EH (cell line): ENCODE data around the gene LRP2.
"Not testable (repeated sequence)": the region's sequence is repeated elsewhere in the genome, so short reads cannot be mapped to it uniquely, and the experiment has no call there.

Source experiments
- DNase-seq: peaks from one replicate; pipeline ENCODE4 v3.0.0-alpha.2; 2015; ENCODE audit warnings: low read depth

Gene LRP2

DNA sequence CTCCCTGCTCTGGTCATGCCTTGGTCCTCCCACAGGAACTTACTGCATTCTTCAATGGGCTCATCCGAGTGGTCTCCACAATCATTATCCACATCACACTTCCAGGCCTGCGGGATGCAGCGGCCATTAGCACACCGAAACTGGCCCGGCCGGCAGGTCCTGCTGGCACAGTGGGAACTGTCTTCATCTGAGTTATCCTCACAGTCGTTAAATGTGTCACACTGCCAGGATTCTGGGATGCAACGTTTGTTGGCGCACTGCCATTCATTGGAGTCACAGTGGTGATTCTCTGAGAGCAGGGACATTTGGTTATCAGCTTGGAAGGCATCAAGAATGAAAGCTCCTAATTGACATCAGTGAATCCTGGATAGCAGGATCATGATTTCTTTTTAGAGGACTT lies 188.5 kb downstream of the LRP2 start:
- peak; percentile 3 for DNase-seq

DNA sequence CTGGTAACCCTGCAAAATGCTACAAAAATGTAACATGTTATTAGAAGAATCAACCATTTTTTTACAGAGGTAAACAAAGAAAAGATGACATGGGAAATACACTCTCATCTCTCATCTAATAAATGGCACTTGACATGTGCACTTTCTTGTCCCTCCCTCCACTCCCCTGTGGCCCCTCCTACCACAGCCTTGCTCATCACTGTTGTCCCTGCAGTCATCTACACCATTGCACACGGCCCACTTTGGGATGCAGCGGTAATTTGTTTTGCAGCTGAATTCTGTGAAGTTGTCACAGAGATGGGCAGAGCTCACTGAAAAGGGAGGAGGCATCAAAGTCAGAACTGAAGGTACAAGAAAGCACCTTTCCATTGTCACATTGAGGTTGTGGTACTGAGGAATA lies 189.4 kb downstream of the LRP2 start:
- no peak for DNase-seq

DNA sequence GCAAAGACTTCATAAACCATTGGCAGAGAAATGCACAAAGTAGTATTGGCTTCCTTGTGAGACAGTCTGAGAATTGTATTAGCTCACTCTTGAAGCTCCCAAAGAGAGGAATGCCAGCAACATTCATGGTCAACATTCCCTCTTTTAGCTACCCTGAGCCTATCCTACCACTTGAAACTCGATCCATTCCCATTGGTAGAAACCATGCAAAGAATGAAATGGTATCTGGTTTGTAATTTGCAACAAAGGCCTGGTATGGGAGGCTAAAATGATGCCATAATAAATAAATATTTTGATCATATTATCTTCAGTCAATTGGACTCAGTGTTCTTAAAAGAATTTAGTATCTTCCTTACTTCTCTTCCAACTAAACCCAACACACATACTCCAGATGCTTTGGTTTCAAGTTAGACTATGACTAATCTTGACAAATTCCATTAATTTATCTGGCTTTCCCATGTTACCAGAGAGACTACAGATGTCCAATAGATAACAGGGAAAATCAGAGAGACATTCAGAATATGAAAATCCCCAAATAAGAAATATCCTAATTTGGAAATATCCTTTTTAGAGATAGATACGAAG lies 190.1 kb downstream of the LRP2 start:
- DNase-seq, result peak; percentile 18

DNA sequence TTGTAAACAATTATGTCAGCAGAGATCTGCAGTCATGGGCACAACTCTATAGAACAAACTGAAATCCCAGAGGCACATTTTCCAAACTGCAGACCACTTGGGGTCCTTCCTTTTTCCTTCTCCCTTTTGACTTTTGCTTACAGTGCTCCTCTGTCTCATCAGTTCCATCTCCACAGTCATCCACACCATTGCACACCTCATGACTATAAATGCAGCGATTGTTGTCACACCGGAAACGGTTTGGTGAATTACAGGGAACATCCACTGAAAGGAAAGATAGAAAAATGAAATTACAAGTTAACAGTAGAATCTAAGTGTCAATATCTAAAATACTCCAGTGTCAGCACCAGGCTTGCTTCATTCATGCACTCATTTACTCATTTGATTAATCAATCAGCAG lies 196.5 kb downstream of the LRP2 start:
- no peak for DNase-seq

DNA sequence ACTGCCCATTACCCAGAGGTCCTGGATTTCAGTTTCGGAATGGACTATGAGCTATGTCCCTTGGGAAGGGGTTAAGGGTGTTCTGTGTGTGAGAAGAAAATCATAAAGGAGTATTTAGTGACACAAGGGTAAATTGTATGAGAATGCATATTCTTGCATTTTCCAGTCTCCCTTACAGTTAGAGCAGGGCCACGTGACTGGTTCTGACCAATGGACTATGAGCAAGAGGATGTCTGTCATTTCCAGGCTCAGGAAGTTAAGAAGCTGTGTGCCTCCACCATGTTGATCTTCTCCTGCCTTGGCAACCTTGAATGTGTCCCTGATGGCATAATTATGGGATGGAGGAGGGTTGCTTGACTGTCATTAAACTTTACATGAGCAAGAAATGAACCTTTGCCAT lies 198.0 kb downstream of the LRP2 start:
- no peak for DNase-seq

DNA sequence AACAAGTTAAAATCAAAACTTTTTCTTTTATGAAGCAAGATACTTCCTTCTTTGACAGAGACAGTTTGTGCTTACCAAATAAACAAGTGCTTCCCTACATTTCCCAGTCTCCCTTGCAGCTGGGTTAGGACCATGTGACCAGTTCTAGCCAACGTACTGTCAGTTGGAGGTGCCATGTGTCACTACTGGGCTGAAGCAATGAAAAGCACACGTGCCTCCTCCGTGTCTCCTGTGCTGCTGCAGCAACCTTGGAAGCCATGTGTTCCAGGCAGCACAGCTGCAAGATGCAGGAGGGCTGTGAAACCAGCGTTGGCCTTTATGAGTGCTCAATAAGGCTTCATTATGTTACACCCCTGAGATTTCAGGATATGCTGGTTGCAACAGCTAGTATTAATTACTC lies 199.7 kb downstream of the LRP2 start:
- no peak for DNase-seq

DNA sequence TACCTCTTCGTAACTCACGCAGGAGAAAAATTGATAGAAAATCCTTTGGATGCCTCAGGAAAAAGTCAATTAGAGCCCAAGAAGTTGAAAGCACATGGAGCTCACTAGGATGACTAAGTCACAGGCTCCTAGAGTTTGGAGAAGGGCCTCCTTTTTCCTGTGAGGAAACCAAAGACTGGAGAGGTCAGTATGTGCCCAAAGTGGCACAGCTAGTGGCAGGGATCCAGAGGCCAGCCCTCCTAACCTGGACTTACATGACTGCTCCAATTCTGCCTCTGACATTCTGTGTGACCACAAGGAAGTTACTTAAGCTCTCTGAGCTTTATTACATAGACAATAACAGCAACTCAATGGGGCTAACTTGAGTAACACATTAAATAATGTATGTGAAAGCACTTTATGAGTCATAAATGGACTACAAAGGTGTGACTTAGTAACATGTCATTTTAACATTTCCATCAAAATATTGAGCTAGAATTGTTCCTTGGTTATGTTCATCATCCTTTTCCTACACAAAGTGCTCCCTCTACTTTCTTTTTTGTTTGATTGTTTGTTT lies 201.3 kb downstream of the LRP2 start:
- no peak for DNase-seq

DNA sequence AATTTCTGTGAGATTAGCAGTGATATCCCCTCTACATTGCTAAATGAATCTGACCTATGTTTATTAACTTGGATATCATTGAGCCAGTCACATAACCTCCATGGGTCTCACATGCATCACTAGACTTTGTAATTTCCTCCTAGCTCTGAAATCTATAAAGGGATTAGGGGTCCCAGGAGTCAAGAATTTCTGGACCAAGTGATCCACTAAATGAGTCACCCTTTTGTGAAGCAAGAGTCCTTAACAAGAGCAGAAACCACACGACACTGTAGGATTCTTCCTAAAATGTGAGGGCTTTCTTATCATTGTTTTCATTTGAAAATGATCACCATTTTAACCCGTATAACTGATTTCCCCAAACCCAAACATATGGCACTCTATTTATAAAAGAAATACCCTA lies 202.6 kb downstream of the LRP2 start:
- DNase-seq, result no peak

DNA sequence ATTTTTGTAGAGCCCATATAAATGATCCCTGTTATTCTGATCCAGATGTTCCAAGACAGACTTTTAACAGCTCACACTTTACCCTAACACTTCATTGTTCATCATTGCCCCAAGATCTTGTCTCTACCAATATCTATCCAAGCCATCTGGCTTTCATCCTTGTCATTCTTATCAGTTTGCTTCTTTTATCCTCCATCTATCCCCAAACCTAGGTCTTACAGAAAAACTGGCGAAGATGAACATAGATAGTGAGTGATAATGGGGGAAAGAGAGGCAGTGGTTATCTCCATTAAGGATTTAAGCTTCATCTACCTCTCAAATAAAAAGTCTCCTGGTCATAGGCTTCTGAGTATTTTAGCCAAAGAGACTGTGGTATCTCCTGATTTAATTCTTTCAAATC lies 203.5 kb downstream of the LRP2 start:
- DNase-seq, result no peak

DNA sequence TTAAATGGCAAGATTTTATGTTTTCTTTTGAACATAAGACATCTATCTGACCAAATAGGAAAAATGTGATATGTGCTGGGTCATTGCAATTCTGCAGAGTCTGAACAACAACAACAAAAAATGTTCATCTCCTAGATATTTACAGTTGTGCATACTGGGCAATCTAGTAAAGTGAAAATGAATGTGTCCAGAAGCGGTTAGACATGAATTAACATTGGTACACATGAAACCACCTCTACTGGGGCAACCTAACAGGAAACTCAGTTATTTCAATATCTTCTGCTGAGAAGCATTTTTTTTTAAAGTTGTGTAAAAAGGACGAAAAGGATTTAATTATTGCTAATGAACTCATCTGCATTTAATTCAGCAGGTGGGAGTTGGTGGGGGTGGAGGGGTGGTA lies 216.1 kb downstream of the LRP2 start:
- DNase-seq, result no peak

DNA sequence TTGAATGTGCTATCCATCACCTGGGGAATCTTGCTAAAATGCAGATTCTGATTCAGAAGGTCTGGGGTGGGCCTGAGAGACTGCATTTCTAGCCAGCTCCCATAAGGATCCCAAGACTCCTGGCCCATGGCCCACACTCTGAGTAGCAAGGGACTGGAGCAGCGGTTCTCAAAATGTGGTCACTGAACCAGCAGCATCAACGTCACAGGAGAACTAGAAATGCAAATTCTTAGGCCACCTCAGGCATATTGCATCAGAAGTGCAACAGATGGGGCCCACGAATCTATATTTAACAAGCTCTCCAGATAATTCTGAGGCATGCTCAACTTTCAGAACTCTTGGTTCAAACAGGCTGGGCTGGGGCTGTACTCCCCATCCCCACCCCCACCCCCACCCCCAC lies 218.3 kb downstream of the LRP2 start:
- DNase-seq, result no peak

DNA sequence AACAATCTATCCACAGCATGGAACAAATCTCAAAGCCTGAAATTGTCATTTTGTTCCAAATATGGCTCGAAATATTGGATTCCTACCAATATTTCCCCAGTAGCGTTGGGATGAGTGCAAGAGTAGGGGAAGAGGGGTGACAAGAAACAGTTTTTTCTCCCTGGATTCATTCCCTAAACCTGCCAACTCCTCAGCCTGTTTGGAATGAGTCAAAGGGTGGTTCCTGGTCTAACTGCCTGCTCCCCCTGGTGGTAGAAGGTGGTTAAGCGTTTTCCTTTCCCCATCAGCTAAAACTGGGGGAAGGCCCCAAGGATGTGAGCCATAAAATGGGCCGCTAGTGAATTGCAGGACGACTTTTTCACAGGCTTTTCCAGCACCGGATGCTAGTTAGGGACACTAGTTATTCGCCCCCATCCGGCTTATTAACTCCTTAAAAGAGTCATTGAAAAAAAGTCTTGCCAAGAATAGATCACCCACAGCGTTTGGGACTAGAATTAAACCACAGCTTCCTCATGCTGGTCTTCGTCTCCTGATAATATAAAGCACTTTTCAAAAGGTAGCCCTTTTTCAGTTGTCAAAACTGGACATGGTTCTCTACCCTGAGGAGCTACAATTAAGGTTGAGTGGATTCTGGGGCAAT lies 220.5 kb downstream of the LRP2 start:
- DNase-seq, result peak; percentile 64

DNA sequence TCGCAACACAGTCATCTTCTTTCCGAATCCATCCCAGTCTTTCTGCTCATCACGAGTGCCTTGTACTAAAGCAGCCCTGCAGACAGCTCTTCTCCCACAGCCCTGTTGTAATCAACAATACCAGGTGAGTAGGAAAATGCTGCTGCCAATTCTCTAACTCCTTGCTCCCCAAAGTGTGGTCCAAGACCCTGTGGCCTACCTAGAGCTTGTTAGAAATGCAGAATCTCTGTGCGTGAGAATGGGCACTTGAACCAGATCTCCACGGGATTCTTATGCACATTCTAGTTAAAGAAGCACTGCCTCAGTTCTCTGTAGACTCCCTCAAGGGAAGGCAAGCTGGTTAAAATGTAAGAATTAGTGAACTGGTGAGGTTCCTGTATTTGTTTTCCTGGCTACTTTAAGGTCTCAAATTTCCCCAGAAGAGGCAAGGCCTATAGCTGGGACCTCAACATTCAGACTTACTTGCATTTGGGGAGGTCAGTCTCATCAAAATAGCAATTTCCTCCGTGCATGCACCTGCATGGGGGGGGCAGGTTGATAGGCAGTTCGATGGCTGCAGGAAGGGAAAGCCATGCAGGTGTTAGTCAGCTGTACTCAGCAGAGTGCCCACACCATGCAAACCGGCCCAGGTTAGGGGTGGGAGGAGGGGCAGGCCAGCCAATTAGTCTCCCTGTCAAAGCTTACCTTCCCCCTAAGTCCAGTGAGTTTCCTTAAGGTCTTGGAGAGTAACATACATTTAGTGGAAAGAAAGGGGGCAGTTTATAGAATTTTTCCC lies 222.2 kb downstream of the LRP2 start:
- DNase-seq, result no peak

DNA sequence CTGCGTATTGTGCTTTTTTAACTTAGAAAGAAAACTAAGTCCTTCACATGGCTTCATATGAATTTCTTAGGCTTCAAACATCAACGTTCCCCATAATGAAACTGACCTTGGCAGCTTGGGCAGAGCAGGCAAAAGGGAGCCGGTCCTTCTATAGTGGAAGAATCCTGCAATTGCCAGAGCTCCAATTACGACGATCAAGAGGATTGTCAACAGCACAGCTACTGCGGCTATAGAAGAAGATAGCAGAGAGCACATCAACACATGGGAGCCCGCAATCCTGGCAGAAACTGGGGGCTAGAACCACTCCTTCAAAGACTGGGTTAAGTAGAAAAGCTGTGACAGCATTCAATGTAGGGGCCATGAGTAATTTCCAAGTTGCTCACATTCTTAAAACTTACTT lies 223.2 kb downstream of the LRP2 start:
- DNase-seq, result no peak

DNA sequence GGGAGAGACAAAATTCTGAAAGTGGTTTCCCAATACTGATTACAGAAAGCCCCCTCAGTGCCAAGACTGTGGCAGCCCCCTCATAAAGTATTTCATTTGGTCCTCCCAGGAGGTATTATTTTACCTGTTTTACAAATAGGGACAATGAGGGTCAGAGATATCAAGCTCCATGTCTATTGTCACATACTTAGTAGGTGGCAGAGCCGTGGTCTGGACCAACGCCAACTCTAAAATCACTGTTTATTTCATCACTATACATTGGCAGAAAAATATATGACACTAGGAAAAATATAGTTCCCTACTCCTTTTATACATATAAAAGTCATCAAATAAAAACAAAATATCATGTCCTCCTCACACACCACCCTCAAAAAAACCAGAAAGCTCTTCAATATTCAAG lies 224.4 kb downstream of the LRP2 start:
- DNase-seq, result no peak

DNA sequence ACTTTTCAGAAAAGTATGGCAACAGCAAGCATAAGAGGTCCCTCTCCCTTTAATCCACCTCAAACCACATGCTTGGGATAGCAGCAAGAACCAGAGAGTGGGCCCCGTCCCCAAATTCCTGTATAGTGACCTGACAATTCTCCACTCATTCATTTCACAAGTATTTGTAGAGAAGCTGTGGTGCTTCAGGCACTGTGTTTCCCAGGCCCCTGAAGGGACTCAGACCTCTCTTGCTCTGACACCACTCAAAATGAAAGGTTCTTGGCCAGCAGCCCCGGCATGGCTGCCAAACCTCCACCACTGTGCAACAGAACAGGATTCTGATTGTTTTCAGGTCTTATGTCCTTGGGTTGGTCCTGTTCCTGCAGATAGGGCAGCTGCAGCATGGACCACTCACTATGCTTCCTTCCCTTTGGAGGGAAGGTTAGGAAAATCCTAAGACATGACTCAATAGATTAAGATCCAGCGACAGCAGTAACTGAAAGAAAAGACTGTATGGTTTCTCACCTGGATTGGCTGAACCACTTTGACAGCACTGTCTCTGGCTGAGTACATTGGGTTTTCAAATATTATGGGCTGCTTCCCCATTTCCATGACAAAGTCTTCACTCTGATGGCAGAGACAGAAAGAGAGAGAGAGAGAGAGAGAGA lies 225.3 kb downstream of the LRP2 start:
- DNase-seq, result no peak

DNA sequence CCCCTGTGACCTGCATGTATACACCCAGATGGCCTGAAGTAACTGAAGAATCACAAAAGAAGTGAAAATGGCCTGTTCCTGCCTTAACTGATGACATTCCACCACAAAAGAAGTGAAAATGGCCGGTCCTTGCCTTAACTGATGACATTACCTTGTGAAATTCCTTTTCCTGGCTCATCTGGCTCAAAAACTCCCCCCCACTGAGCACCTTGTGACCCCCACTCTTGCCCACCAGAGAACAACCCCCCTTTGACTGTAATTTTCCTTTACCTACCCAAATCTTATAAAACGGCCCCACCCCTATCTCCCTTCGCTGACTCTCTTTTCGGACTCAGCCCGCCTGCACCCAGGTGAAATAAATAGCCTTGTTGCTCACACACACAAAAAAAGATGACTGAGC lies 225.9 kb downstream of the LRP2 start:
- not testable (repeated sequence) for DNase-seq

DNA sequence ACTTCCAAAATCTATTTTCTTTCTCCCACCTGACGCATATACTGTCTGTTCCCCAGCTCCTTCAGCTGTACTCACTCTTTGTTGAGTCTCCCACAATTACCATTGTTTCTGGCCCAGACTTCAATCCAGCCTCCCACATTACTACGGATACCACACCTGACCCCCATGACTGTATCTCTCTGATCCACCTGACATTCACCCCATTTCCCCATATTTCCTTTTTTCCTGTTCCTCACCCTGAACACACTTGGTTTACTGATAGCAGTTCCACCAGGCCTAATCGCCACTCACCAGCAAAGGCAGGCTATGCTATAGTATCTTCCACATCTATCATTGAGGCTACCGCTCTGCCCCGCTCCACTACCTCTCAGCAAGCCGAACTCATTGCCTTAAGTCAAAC lies 228.1 kb downstream of the LRP2 start:
- DNase-seq, result not testable (repeated sequence)

DNA sequence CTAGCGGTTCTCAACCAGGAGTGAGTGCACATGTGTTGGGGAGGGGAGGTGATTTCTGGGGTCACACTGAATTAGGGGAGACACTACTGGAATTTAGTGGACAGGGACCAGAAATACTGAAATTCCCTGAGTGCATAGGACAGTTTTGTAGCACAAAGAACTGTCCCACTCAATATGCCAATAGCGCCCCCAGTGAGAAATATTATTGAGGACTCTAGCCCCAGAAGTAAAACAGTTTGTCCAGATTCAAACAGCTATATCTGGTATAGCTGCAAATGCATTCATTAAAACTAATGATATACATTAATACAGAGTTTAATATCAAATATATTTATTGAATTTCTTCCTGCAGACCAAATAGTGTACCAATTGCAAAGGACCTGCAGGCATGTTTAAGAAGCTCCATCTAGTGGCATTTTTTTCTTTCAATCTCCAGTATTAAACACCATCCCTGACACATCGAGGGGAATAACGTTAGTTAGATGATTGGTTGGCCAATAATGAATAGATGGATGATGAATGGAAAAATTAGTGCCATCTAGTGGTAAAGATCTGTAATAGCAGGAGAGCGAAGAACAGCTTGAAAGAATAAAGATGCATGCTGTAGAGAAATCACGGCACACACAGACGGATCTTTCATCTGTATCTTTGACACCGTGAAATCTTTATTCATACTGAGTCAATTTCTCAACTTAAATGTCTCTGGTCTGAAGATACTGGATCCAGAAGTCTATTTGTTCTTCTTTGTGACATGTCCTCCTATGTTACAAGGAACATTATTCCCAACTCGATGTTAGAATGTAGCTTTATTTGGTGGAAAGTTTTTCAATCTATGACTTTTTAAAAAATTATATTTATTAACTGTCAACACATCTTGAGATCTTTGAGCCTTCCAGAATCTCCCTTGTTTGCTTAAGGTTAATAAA lies 230.5 kb downstream of the LRP2 start:
- peak; percentile 51 for DNase-seq

DNA sequence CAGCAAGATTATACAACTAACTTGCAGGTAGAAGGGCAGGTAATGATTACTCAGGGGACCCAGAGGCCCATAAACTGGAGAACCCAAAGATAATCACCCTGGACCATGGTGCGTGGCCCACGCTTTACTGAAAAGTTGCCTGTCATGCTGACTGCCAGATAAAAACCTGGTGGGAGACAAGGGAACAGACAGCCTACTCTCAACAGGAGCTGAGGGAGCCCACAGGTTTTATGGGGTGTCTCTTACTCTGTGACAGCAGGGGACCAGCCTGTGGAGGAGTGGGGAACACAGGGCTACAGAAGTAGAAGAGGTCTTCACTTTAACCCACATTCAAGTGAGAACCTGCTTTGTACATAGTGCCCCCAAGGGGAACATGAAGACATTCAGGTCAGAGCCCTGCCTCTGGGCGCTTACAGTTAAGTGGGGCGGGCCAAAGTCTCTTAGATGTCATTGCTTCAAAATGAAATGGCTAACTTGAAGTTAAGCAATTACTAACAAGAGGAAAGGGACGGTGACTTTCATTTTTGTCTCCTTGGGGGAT lies 232.6 kb downstream of the LRP2 start:
- no peak for DNase-seq

DNA sequence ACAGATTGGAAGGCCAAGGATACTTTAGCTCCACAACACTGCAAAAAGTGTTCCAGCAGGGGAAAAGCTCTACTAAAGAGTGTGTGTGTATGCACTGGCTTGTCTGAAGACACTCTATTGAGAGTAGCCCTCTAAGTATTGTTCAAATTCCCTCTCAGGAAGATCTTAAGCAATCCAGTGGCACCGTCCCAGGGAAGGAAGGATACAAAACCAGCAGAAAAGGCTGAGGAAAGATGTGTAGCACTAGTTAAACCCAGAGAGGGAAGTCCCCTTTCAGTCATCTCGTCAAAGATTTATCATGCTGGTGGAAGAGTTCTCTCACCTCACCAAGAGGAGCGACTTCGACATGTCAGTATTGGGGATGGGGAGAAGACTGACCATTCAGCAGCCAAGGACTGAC lies 242.5 kb downstream of the LRP2 start:
- DNase-seq, result no peak
